Ishikawa (cell line): ENCODE measurements around the gene RAB17.

Source experiments
- CEBPB ChIP-seq: IDR thresholded peaks from 2 replicates; pipeline ENCODE4 v1.6.1; 2012
- CREB1 ChIP-seq: IDR thresholded peaks from 2 replicates; pipeline ENCODE4 v1.6.1; 2012; ENCODE audit warnings: low read depth
- EGR1 ChIP-seq: IDR thresholded peaks from 2 replicates; pipeline ENCODE4 v1.6.1; 2012
- EP300 ChIP-seq: IDR thresholded peaks from 2 replicates; pipeline ENCODE4 v1.6.1; 2012; ENCODE audit warnings: borderline replicate concordance
- FOXM1 ChIP-seq: IDR thresholded peaks from 2 replicates; pipeline ENCODE4 v1.6.1; 2012; ENCODE audit warnings: low read depth, borderline replicate concordance
- MAX ChIP-seq: IDR thresholded peaks from 2 replicates; pipeline ENCODE4 v1.6.1; 2012
- NFIC ChIP-seq: IDR thresholded peaks from 2 replicates; pipeline ENCODE4 v1.6.1; 2012
- RAD21 ChIP-seq: IDR thresholded peaks from 2 replicates; pipeline ENCODE4 v1.6.1; 2012; ENCODE audit warnings: low read depth
- REST ChIP-seq: IDR thresholded peaks from 2 replicates; pipeline ENCODE4 v1.6.1; 2012; ENCODE audit warnings: low read depth, mild to moderate bottlenecking
- TAF1 ChIP-seq: IDR thresholded peaks from 2 replicates; pipeline ENCODE4 v1.6.1; 2012; ENCODE audit warnings: low read depth, mild to moderate bottlenecking
- TCF12 ChIP-seq: IDR thresholded peaks from 2 replicates; pipeline ENCODE4 v1.6.1; 2012; ENCODE audit warnings: low read depth
- TEAD4 ChIP-seq: IDR thresholded peaks from 2 replicates; pipeline ENCODE4 v1.6.1; 2012
- YY1 ChIP-seq: IDR thresholded peaks from 2 replicates; pipeline ENCODE4 v1.6.1; 2012; ENCODE audit warnings: low read depth
- ZBTB7A ChIP-seq: IDR thresholded peaks from 2 replicates; pipeline ENCODE4 v1.6.1; 2012; ENCODE audit warnings: low read depth
- TF ChIP-seq, protein P1 (sequence below): IDR thresholded peaks from 2 replicates; pipeline ENCODE4 v1.6.1; 2012

Gene RAB17

GRCh38 chr2:237631801-237632585 lies 41.5 kb upstream of the RAB17 start:
- TF ChIP-seq TEAD4 (no peak), CREB1 (no peak), TCF12 (no peak), TAF1 (no peak), FOXM1 (no peak), YY1 (no peak)

DNA sequence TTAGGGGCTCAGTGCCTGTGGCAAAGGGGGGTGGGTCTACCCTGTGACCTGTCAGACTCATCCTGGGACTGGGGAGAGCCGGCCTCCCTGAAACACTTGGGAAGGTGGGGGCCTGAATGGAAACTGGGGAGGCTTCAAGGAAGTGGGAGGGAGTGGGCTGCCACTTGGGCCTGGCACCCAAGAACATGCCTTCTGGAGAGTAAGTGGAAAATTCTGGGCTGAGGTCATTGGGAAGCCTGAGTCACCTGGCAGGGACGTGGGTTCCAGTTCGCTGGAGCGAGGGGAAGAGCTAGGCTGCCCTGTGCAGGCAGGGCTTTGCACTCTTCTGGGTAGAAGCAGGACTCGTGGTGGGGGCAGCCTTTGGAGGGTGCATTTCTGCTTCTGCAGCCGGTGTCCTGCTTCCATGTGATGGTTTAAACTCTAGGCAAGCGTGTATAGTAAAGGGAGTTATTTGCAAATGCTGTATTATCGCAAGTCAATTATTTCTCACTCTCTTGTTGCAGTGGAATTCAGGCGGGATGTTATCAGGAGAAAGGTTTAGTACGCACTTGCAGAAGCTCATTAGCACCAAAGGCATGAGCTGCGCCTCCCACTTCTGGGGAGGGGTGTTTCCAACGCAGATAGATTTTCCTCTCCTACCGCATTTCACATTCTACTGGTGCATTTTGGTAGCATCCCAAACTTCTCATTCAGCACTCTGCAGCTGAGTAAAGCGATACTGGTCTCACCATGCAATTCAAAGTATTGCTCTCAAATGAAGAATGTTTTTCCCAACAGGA lies 40.7 kb upstream of the RAB17 start:
- TF ChIP-seq CREB1, result no peak
- TF ChIP-seq, protein P1, sequence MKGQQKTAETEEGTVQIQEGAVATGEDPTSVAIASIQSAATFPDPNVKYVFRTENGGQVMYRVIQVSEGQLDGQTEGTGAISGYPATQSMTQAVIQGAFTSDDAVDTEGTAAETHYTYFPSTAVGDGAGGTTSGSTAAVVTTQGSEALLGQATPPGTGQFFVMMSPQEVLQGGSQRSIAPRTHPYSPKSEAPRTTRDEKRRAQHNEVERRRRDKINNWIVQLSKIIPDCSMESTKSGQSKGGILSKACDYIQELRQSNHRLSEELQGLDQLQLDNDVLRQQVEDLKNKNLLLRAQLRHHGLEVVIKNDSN, result no peak
- peak; percentile 56 for TF ChIP-seq MAX
- no peak for TF ChIP-seq TAF1
- no peak for TF ChIP-seq REST
- TF ChIP-seq NFIC, result peak; percentile 87
- TF ChIP-seq CEBPB, result no peak
- peak; percentile 78 for TF ChIP-seq TEAD4
- peak; percentile 30; the same call in 1 of the 2 replicates for TF ChIP-seq RAD21
- no peak for TF ChIP-seq FOXM1
- peak; percentile 93 for TF ChIP-seq EP300
- no peak for TF ChIP-seq YY1
- peak; percentile 89 for TF ChIP-seq TCF12
- TF ChIP-seq ZBTB7A, result no peak; the same call in 1 of the 2 replicates
- no peak for TF ChIP-seq EGR1

GRCh38 chr2:237630216-237631000 lies 39.9 kb upstream of the RAB17 start:
- no peak for TF ChIP-seq TCF12
- TF ChIP-seq EP300, result no peak
- TF ChIP-seq EGR1, result no peak
- no peak for TF ChIP-seq YY1
- no peak for TF ChIP-seq TEAD4
- no peak for TF ChIP-seq REST
- TF ChIP-seq, protein P1, result no peak
- TF ChIP-seq FOXM1, result no peak
- no peak for TF ChIP-seq NFIC

DNA sequence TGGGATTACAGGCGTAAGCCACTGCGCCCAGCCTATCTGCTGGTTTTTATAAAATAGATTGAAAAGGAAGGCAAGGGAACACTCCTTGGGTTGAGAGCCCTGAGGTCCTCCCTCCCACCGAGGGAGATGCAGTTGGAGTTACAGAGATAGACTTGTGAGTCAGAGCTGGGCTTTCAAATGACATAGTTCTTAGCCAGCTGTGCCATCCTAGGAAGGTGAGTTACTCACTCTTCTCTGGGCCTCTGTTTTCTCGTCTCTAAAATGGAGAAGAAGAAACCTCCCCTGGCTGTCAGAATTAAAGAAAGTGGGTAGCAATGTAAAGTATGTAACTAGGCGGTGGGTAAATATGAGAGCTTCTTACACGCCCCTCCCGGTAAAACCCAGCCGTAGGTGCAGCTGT lies 39.2 kb upstream of the RAB17 start:
- TF ChIP-seq MAX, result no peak
- TF ChIP-seq FOXM1, result no peak
- TF ChIP-seq REST, result no peak
- TF ChIP-seq RAD21, result no peak
- TF ChIP-seq TEAD4, result no peak
- no peak for TF ChIP-seq CREB1
- no peak for TF ChIP-seq TCF12
- TF ChIP-seq, protein P1, result no peak
- no peak for TF ChIP-seq EGR1
- no peak for TF ChIP-seq TAF1
- TF ChIP-seq CEBPB, result no peak
- no peak for TF ChIP-seq EP300
- no peak for TF ChIP-seq ZBTB7A
- TF ChIP-seq NFIC, result no peak
- no peak for TF ChIP-seq YY1
